Measurements from ENCODE around the gene TRMT2A. TPM values are rescaled to one million over a fixed set of nuclear protein-coding genes. Genes with fewer than 3 reads are reported as not detected.

TRMT2A gene
- total RNA-seq, 1 donor from 2014 or later = 37.9 TPM

DNA sequence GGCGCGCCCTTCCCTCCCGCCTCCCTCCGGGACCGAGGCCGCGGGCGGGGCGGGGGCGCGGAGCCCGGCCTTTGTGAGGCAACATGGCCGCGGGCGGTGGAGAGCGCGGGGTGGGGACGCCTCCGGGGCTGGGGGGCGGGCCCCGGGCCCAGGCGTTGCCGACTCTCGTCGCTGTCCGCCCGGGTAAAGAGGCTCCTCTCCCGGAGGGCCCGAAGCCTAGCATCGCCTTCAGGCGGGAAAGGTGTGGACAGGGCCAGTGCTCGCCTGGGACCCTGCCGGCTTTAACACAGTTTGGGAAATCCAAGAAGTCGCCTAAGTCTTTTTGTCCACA, 36.6 kb downstream of the TRMT2A start:
- no peak for FAIRE-seq
- H3K36me3 ChIP-seq (ENCODE audit: control insufficient read depth, insufficient read depth, low read length) = no peaks in the 10 kb centered on the region
- no peak for TF ChIP-seq CTCF (IDR thresholded peaks at IDR 0.05; ENCODE audit: insufficient read depth, low read length, severe bottlenecking)
- DNase-seq (ENCODE audit: low read depth) = peak; percentile 5
- H3K27me3 ChIP-seq (ENCODE audit: control insufficient read depth, insufficient read depth, low read length) = no peaks in the 10 kb centered on the region
- peak overlapping the region; percentile 50 for H3K4me3 ChIP-seq (ENCODE audit: low read depth, low read length)

DNA sequence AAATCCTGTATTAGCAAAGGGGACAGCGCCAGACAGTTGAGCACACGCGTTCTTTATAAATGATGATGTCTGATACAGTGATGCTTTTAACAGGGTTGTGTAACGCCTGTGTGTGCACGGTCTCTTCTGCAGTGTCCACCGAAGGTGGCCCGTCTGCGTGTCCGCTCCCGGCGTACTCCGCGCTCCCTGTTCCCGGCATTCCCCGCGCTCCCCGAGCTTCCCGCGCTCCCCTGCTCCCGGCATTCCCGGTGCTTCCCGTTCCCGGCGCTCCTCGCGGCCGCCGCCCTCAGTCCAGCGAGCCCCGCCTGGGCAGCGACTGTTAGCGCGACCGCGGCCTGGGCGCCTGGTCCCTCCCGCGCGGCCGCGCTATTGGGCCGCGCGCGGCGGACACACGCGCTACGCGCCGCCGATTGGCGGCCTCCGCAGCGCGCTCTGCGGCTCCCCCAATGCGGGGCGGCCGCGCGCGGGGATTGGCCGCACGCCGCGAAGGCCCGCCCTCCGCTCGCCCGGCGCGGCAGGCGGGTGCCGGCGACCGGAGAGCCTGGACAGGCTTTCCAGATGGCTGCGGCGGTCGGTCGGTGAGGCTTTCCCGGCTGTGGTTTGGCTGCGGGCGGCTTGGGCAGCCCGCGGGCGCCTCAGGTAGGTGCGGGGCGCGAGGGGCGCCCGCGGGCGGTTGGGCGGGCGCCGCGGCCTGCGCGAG, 37.1 kb downstream of the TRMT2A start, which contains the start of gene DGCR8:
Gene DGCR8, plus strand, starts transcription at position 497 of the 700 bp plus-strand sequence. CDS start 5,723 bp downstream, outside the sequence.
- no peak for TF ChIP-seq CTCF (IDR thresholded peaks at IDR 0.05; ENCODE audit: insufficient read depth, low read length, severe bottlenecking)

DNA sequence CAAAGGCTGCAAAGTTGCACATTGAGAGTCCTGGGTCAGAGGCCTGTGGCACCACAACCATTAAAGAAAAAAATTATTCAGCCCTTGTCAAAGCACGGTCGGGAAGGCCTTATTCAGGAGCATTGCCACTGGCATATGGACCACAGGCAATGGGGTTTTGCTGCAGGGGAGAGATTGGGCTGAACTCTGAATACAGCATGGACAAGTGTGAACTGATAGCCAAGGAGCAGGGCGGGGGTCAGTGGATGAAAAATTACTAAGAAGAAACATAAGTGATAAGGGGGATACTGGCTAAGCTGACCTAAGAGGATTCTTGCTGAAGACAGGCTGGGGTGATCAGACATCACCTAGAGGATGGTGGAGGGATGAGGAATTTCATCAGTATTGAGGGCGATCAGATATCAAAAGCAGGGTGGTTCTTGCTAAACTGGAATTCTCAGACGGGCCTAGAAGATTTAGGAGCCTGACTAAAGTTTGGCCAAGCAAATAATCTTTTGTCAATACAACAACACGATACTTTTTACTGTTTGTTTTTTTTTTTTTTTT, 40.3 kb downstream of the TRMT2A start:
- Histone ChIP-seq H3K27me3 (ENCODE audit: control insufficient read depth, insufficient read depth, low read length) (no peaks in the 10 kb centered on the region), H3K4me3 (ENCODE audit: low read depth, low read length) (no peak overlapping the region), H3K36me3 (ENCODE audit: control insufficient read depth, insufficient read depth, low read length) (no peaks in the 10 kb centered on the region)
- FAIRE-seq = no peak
- no peak for TF ChIP-seq CTCF (IDR thresholded peaks at IDR 0.05; ENCODE audit: insufficient read depth, low read length, severe bottlenecking)
- no peak for DNase-seq (ENCODE audit: low read depth)

More for the DNA sequence above, 37.1 kb downstream of the TRMT2A start, which contains the start of gene DGCR8:
- DNase-seq (ENCODE audit: low read depth) (peak; percentile 84), FAIRE-seq (no peak)
- H3K27me3 ChIP-seq (ENCODE audit: control insufficient read depth, insufficient read depth, low read length) = no peaks in the 10 kb centered on the region
- peak within 1 kb of the TSS; percentile 50 for H3K4me3 ChIP-seq (ENCODE audit: low read depth, low read length)
- no peaks in the 10 kb centered on the region for H3K36me3 ChIP-seq (ENCODE audit: control insufficient read depth, insufficient read depth, low read length)

DNA sequence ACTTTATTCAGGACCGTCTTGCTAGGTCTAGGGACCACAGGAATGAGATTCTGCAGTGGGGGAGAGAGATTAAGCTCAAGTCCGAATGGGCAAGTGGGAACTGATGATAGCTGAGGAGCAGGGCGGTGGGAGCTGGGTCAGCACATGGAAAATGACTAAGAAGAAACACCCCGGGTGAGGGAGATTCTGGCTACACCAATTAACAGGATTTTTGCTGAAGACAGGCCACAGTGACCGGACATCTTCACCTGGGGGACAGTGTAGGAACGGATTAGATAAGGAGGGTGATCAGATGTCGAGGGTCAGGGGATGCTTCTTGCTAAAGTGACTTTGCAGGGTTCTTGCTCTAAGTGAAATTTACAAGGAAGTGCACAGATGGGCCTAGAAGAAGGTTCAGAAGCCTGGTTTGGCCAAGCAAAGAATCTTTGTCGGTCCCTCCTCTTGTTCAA, 45.5 kb downstream of the TRMT2A start:
- no peak for FAIRE-seq
- Histone ChIP-seq H3K36me3 (ENCODE audit: control insufficient read depth, insufficient read depth, low read length) (no peaks in the 10 kb centered on the region), H3K27me3 (ENCODE audit: control insufficient read depth, insufficient read depth, low read length) (no peaks in the 10 kb centered on the region), H3K4me3 (ENCODE audit: low read depth, low read length) (no peak overlapping the region)
- no peak for TF ChIP-seq CTCF (IDR thresholded peaks at IDR 0.05; ENCODE audit: insufficient read depth, low read length, severe bottlenecking)
- DNase-seq (ENCODE audit: low read depth) = no peak

DNA sequence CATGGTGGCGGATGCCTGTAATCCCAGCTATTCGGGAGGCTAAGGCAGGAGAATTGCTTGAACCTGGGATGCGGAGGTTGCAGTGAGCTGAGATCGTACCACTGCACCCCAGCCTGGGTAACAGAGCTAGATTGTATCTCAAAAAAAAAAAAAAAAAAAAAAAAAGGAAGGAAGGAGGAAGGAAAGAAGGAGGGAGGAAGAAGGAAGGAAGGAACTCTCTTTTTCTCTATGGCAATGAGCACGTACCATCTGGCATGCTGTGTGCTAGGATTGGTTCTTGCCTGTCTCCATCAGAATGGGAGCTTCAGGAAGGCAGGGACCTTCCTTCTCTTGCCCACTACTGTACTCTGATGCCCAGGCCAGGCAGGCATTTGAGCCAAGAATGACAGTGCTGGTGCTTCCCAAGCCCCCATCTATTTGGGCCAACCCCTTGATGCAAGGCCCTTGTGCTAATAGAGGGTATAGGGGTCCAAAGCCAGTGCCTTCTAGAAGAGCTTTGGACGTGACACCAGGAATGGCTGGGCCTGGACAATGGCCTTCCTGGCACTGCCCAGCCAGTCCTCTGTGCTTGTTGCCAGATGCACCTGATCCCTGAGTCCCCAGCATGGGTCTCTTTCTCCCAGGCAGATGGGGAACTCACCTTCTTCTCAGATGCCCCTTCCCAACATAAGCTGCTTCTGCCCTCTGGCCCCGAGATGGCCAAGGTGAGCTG, 47.5 kb downstream of the TRMT2A start:
- FAIRE-seq = no peak
- no peak for DNase-seq (ENCODE audit: low read depth)
- Histone ChIP-seq H3K4me3 (ENCODE audit: low read depth, low read length) (no peak overlapping the region), H3K36me3 (ENCODE audit: control insufficient read depth, insufficient read depth, low read length) (no peaks in the 10 kb centered on the region), H3K27me3 (ENCODE audit: control insufficient read depth, insufficient read depth, low read length) (no peaks in the 10 kb centered on the region)
- no peak for TF ChIP-seq CTCF (IDR thresholded peaks at IDR 0.05; ENCODE audit: insufficient read depth, low read length, severe bottlenecking)
